Activated gamma-delta T cell treated with anti-CD3 and anti-CD28 coated beads, Interleukin-2, amount 50 U/mL, for 16 hours (primary cell): Measurements from ENCODE around the gene PLCD3.

Experiments
- DNase-seq: peaks from one replicate; pipeline ENCODE4 v3.0.0-alpha.2; 2020; ENCODE audit warnings: low read depth

The PLCD3 gene

DNA sequence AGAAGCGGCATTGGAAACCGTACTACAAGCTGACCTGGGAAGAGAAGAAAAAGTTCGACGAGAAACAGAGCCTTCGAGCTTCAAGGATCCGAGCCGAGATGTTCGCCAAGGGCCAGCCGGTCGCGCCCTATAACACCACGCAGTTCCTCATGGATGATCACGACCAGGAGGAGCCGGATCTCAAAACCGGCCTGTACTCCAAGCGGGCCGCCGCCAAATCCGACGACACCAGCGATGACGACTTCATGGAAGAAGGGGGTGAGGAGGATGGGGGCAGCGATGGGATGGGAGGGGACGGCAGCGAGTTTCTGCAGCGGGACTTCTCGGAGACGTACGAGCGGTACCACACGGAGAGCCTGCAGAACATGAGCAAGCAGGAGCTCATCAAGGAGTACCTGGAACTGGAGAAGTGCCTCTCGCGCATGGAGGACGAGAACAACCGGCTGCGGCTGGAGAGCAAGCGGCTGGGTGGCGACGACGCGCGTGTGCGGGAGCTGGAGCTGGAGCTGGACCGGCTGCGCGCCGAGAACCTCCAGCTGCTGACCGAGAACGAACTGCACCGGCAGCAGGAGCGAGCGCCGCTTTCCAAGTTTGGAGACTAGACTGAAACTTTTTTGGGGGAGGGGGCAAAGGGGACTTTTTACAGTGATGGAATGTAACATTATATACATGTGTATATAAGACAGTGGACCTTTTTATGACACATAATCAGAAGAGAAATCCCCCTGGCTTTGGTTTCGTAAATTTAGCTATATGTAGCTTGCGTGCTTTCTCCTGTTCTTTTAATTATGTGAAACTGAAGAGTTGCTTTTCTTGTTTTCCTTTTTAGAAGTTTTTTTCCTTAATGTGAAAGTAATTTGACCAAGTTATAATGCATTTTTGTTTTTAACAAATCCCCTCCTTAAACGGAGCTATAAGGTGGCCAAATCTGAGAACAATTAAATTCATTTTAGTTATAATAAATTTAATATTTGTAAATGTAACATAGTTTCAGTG is 17.7 kb upstream of the PLCD3 start:
- no peak for DNase-seq

DNA sequence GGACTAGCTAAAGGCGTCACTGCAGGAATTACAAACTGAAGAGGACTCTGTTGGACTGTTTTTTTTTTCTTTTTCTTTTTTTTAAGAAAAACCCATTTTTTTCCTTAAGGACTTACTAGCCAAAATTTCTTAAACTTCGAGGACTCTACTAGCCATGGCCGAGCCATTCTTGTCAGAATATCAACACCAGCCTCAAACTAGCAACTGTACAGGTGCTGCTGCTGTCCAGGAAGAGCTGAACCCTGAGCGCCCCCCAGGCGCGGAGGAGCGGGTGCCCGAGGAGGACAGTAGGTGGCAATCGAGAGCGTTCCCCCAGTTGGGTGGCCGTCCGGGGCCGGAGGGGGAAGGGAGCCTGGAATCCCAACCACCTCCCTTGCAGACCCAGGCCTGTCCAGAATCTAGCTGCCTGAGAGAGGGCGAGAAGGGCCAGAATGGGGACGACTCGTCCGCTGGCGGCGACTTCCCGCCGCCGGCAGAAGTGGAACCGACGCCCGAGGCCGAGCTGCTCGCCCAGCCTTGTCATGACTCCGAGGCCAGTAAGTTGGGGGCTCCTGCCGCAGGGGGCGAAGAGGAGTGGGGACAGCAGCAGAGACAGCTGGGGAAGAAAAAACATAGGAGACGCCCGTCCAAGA is 16.8 kb upstream of the PLCD3 start:
- DNase-seq, result peak; percentile 63

DNA sequence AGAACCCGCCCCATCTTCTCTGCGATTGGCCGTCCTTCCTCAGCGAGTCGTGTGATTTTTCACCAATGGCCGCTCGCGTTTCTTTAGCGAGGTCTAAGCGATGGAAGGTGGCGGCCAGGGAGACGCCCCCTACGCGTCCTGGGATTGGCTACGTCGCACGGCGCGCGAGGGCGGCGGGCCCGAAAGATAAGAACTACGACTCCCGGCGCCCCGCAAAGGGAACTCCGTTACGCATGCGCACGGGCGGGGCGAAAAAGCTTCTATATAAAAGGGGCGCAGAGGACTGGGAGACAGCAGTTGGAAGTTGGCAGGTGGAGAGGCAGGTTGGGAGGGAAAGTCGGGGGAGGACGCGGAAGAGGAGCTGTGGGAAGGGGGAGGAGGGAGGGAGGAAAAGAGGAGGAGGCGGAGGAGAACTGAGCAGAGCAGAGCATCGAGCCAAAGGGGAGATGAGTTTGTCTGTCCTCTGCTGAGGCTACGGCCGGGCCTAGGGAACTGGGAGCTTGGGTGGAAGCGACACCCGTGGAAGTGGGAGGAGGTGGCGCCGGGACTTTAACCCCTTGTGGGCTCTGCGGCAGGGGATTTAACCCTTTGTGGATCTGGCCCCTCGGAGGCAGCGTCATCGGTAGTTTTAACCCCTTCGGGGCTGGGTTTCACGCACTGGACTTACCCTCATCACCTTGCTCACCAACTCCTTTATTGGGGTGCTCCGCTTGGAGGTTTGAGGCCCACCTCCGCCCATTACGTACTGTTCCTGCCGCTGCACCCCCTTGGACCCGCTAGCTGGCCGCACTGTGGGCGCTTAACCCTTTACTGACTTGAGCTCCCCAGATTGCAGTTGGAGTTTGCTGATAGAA is 16.1 kb upstream of the PLCD3 start, which contains the start of gene HEXIM1:
Gene HEXIM1, plus strand, starts transcription at position 293 of the 854 bp plus-strand sequence. CDS start 716 bp downstream, outside the sequence.
- DNase-seq, result peak; percentile 98

DNA sequence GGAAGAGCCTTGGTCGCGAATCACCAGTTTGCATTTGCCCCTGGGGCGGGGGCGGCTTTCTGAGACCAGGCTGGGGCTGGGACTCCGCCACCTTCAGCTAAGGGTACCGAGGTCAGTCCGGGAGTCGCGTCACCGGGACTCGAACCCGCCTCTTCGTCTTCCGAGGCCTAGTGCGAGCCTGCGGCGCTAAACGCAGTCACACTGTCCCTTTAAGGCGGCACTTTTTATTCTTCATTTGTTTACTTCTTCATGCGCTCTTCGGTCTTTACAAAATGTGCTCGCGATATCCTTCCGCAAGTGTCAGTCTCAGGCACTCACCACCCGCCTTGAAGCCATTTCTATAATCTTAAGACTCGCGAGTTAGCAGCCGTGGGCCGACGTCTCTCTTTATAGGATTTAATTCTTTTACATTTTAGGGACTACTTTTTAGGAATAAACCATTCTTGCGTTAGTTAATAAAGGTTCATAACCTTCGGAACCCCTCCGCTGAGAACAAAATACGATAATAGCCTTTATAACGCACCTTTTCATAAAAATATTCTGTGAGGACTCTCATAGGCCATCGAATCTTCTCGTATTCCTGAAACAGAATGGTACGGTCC is 15.4 kb upstream of the PLCD3 start:
- peak; percentile 62 for DNase-seq

DNA sequence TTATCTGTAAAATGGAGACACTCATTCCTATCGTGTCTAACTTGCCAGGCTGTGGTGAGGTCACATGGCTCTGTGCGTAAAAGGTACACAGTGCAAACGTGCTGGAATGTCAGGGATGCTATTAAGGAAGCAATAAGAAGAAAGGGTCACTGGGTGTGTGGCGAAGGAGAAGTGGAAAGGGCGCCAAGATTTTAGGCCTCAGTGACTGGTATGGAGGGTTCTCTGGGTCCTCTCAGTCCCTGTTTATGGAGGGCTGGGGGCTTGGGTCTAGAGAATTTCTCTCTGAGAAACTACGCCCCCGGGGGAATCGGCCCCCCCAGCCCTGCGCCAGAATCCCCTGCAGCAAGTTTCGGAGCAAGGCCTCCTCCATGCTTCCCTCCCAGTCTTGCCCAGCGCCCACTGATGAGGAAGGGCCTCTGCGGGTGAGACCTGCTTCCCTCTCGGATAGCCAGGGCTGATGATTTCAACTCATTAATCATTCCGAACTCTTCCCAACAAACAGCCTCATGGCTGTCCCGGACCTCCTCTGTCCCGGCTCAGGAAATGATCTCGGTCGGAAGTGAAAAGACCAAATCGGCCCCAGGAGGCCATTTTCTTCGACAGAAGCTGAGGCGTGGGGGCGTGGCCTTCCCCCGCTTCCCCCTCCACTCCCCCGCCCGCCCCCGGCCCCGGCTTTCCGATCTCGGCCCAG is 14.7 kb upstream of the PLCD3 start:
- DNase-seq, result no peak

DNA sequence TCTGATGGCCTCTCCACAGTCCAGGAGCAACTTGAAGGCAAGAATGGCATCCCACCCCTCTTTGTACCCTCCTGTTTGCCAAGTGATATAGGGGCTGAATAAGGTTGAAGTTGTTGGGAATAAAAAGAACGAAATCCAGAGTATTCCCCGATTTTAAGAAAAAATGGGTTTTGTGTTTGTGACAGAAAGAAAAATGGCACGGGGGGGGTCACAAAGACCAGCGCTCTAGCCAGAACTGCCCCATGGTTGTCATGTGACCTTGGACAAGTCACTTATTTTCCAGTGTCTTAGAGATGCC is 14.2 kb upstream of the PLCD3 start:
- no peak for DNase-seq

DNA sequence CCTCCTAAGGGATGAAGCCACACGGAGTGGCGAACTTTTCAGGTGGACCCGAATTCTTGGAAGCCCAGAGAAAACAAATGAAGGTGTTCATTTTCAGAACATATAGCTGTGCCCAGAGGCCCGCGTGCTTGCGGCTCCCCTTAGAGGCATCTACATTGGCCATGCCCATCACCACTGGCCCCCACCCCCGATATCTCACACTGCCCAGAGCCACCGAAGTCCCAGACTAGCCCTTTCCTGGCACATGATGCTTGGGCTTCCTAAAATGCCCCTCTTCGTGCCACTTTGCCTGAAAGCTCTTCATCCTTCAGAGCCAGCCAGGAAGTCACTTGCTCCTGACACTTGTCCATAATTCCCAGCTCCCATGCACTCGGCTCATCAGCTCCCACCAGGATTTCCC is 13.9 kb upstream of the PLCD3 start:
- no peak for DNase-seq

DNA sequence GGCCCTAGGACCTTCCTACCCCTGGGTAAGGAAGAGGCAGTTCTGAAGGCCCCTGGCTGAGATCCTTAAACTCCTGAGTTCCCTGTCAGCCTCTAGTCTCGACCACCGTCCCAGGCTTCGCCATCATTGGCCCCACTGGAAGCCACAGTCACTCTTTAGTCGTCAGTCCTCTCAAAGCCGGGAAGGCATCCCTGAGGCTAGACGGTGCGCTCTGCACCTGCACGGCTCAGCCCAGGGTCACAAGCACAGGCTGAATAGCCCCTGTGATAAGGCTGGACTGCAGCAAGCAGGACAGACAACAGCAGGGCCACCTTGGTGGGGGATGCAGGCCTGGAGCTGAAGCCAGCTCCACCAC is 12.7 kb upstream of the PLCD3 start:
- DNase-seq, result no peak

DNA sequence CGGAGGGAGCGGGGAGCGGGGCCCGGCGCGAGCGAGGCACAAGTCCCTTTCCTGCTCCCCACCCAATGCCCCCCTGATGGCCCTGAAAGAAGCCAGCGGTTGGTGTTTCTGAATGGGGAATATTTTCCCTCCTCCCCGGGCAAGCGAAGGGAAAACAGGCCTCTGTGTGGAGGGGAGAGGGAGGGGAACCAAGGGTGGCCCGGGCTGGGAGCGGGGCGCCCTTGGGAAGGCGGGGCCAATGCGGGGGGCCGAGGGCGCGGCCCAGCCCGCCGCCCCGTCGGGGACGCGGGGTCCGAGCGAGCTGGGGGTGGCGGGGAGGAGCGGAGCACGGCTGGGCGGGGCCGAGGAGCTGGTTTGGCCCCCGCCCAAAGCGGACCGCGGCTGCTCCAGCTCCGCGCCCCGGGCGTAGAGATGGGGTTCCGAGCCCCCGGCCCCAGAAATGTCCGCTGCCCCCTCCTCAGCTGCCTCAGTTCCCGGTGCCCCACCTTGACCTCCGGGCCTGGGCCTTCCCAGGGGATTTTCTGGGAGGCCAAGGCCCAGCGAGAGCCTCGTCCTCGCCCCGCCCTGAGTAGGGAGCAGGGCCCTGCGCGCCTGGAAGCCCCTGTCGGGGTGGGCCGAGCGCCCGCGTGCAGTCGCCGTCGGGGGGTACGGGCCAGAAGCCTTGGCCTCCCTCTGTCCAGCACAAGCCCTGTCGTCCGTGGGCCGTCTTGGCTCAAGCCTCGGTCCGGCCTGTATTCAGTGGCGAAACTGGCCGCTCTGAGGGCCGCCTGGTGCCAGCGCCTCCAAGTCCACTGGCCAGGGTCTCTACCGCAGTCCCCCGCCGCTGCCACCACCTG is 12.1 kb upstream of the PLCD3 start:
- no peak for DNase-seq

DNA sequence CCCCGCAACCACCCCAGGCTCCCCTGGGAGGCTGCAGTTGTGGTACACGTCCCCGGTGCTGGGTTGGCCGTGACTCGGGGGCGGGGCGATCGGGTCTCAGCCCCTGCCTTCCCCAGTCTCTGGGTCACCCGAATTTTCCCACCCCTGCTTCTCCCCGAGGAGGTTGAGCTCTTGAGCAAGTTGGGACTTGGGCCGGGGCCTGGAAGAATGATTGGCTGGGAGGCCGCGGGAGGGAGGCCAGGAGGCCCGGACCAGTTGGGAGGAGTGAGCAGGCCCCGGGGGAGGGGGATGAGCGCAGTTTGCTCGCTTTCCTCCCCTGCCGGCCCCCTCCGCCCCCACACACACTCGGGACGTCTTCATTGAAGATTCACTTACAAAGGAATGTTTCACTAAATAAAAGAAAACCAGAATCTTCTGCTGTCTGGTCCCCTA is 11.5 kb upstream of the PLCD3 start:
- DNase-seq, result no peak

DNA sequence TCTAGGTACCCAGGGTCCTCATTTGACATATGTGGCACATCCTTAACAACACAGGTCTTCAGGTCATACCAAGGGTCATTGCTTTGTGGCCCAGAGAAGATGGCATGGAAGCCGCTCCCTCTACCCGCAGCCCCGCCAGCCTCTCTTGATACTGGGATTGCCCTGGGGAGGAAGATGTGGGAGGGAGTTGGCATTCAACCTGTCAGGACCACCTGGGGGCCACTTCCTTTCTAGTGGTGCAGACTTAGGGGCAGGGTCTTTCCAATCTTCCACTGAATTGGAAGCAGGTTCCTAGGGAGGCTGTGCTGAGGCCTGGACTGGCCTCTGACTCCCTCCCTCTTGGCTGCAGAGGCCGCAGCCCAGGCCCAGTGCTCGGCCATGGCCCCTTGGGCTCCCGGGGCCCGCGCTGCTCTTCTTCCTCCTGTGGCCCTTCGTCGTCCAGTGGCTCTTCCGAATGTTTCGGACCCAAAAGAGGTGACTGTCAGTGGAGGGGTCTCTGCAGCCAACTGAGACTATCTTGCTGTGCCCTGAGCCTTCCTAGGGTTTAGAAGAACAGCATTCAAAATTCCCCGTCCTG is 10.9 kb upstream of the PLCD3 start:
- DNase-seq, result no peak

DNA sequence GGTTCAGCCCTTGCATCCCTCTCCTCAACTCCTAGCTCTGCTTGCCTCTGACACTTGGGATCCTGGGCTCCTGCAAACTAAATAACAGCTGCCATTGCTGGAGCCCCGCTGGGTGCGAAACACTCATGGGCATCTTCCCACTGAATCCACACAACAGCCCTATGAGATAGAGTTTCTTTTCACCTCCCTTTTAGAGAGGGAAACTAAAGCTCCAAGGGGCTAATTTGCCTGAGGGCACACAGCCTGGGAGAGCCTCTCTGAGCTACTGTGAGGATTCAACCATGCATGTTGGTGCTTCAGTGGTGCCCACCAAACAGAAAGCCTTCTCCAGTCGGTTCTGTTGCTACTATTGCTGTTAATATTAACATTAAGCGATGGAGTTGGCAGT is 7.2 kb upstream of the PLCD3 start:
- DNase-seq, result no peak

DNA sequence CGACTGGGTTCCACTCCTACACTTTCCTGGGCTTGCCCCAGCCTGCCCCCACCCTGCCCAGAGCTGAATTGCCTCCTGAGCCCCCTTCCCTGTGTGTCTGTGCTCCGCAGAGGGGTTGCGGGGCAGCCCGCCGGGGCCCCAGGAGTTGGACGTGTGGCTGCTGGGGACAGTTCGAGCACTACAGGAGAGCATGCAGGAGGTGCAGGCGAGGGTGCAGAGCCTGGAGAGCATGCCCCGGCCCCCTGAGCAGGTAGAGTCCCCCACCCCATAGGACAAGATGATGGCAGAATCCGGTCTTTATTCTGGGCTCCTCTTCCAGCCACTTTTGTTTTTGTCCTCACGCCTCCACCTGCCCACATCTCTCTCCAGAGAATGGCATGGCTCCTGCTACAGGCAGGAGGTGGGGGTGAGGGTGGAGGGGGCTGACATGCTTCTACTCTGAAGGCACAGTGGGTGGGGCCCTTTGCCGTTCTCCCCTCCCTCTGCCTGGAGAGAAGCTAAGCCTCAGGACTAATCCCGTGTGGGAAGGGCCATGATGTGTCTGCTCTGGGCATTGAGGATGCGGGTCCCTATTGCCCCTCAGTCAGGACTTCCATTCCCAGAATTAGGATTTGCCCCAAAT is 6.7 kb upstream of the PLCD3 start:
- no peak for DNase-seq

DNA sequence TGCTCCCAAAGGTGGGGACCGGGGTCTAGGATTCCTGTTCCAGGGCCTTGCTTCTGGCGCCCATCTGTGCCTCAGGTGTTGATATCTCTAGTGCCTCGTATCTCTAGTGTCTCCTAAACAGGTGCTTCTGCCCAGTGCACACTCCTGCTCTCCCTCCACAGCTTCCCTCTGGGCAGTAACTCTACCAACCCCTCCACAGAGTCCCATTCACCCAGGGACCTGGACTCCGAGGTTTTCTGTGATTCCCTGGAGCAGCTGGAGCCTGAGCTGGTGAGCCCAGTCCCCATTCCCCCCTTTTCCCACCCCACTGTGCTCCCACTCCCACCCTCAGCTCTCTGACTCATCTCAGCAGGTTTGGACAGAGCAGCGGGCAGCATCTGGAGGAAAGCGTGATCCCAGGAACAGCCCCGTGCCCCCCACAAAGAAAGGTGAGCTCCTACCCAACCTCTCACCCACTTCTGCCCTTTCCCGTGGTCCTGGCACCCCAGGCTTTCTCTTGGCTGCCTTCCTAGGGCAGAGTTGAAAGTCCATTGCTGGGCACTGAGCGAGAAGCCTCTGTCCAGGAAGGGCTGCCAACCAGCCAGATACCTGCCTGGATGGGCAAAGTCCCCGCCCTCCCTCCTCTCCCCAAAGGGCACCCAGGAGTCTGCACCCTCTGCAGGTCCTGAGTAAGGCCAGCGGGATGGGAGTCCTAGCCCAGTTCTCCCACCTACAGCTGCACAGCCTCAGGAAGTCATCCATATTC is 5.4 kb upstream of the PLCD3 start:
- DNase-seq, result no peak

DNA sequence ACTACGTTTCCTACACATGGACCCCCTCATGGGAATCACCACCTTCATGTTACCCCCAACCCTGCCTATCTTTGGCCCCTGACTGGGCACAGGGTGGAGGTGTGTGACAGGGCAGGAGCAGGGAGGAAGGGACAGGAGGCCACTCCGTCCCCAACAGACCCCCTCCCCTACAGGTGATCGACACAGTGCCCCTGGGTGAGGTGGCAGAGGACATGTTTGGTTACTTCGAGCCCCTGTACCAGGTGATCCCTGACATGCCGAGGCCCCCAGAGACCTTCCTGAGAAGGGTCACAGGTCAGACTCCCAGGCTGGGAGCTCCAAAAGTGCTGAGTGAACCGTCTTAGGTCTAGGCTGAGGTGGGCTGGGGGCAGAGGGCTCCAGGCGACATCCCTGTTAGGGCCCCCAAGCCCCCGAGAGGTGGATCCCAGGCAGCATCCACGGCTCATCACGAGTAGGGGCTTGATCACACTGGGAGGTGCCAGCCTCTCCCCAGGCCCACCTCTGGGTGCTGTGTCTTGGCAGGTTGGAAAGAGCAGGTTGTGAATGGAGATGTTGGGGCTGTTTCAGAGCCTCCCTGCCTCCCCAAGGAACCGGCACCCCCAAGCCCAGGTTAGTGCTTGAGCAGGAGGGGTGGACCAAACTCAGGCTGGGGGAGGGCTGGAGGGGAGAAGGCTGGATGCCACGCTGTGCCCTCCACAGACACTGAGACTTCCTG is 4.7 kb upstream of the PLCD3 start:
- DNase-seq, result no peak

DNA sequence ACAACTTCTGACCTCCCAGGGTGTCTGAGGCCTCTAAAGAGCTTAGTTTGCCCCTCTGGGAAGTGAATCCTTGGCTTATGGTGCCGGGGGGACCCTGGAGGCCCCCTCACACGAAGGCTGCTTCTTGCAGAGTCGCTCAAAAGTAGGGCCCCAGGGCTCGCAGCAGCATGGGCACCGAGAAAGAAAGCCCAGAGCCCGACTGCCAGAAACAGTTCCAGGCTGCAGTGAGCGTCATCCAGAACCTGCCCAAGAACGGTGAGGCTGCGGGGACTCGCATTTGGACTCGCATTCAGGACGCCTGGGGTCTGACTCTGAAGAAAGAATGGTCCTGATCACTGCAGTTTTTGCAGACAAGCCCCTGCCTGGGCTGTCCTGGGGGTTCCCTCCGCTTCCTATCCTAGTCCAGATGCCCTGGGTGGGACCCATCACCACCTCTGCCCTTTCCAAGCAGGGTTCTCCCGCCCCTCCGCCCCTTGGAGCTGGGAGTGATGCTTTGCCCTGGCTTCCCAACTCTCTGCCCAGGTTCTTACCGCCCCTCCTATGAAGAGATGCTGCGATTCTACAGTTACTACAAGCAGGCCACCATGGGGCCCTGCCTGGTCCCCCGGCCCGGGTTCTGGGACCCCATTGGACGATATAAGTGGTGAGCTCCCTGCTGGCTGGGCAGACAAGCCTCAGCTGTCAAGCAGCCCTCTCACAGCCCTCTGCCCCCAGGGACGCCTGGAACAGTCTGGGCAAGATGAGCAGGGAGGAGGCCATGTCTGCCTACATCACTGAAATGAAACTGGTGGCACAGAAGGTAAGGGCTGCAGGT is 3.9 kb upstream of the PLCD3 start:
- no peak for DNase-seq

DNA sequence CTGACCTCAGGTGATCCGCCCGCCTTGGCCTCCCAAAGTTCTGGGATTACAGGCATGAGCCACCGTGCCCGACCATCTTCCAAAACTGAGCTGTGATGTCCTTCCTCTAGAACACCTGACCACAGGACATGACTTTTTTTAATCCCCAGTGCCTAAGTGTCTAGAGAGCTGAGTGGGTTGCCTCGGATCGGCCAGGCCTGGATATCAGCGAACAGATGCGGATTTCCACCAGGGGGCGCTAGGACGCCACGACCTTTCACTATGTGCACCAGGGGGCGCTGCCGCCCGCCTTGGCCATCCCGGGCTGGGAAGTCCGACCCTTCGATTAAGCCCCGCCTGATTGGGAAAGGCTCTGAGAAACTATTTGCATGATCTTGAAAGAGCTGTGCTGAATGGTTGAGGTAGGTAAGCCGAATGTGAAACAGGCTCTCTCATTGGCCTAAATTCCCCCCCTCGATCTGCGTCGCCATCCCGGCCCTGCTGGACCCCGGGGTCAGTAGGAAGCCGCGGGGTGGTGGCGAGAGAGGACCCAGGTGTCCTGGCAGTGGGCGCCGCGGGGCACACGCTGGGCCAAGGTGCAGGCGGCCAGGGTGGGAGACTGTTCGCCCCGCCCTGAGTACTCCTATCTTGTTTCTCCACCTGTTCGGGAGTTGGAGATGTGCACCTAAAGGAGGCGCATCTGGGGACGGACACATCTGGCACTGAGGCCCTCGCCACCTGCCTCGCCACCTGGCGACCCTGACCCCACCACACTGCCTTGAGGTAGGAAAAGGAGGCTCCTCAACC is 3.1 kb upstream of the PLCD3 start, which contains the start of gene ACBD4:
Gene ACBD4, plus strand, starts transcription at position 496 of the 786 bp plus-strand sequence. CDS start 458 bp downstream, outside the sequence.
- peak; percentile 98 for DNase-seq
